Vagina (tissue), 2 donors: ENCODE results near the gene ACVRL1. TPM values are rescaled to one million over a fixed set of nuclear protein-coding genes. Genes with fewer than 3 reads are reported as not detected.

ENCODE experiments used
- DNase-seq, 2 donors: peaks; one replicate each; pipeline ENCODE4 v3.0.0-alpha.2; 2017; ENCODE audit errors: extremely low spot score in 2 of 2
- H3K27ac ChIP-seq: fragments of 200-600 bp; sonication (generic); one replicate; pipeline ENCODE4 v1.5.1; 2019
- H3K27me3 ChIP-seq: fragments of 200-600 bp; sonication (generic); one replicate; pipeline ENCODE4 v1.5.1; 2019
- H3K36me3 ChIP-seq, 2 donors: fragments of 200-600 bp; sonication (generic); one replicate each; pipeline ENCODE4 v1.5.1; 2017 to 2019
- H3K4me1 ChIP-seq: fragments of 200-600 bp; sonication (generic); one replicate; pipeline ENCODE4 v1.5.1; 2019
- H3K4me3 ChIP-seq, 2 donors: fragments of 200-600 bp; sonication (generic); 1 replicate in 1 of 2; 2 replicates in 1 of 2; pipeline ENCODE4 v1.5.1; 2016 to 2019
- H3K9me3 ChIP-seq: fragments of 200-600 bp; sonication (generic); one replicate; pipeline ENCODE4 v1.5.1; 2019
- CTCF ChIP-seq, 3 experiments: fragments of 450-650 bp in 2 of 3; fragments of 200-600 bp in 1 of 3; sonication (generic) in 1 of 3; IDR thresholded peaks; one replicate each; pipeline ENCODE4 v1.5.1; 2017 to 2019; ENCODE audit warnings: antibody characterized with exemption in 3 of 3, mild to moderate bottlenecking in 2 of 3, moderate library complexity in 2 of 3
- POLR2A ChIP-seq, 2 donors: fragments of 450-650 bp; IDR thresholded peaks; one replicate each; pipeline ENCODE4 v1.6.1; 2017; ENCODE audit warnings: antibody characterized with exemption in 2 of 2, mild to moderate bottlenecking in 2 of 2, moderate library complexity in 2 of 2
- POLR2AphosphoS5 ChIP-seq, 2 donors: sonication (generic); formaldehyde crosslinking; IDR thresholded peaks; one replicate each; pipeline ENCODE4 v1.9.0; 2017; ENCODE audit warnings: antibody characterized with exemption in 2 of 2, mild to moderate bottlenecking in 2 of 2, low read depth in 1 of 2; ENCODE audit not compliant: insufficient read depth in 1 of 2
- intact Hi-C: fragments of 100-400 bp; cut with DNase I; formaldehyde crosslinking; loops from one replicate; pipeline ENCODE4 v1.15.1; 2023
- total RNA-seq: library from RNA; depleted of rRNA; stranded (reverse); fragments of >200 nt; gene quantifications from one replicate; pipeline ENCODE4 v1.2.3, GENCODE V29; 2016

ACVRL1 gene
- total RNA-seq, 1 donor from 2014 or later: 115 TPM

GRCh38 chr12:51920046-51920445 is 12.7 kb downstream of the ACVRL1 start:
- Histone ChIP-seq H3K27ac (no peak overlapping the region), H3K27me3 (no peaks in the 10 kb centered on the region), H3K4me3 (no peak overlapping the region), H3K36me3 (peaks cover 0 to 11% of the 10 kb centered on the region in 2 donors), H3K4me1 (peaks cover 31% of the 10 kb centered on the region), H3K9me3 (no peaks in the 10 kb centered on the region)
- TF ChIP-seq POLR2A (IDR thresholded peaks at IDR 0.05) (no peak), CTCF (IDR thresholded peaks at IDR 0.05) (no peak), POLR2AphosphoS5 (IDR thresholded peaks at IDR 0.05; ENCODE audit: insufficient read depth in 1 of 2, low read depth in 1 of 2) (no peak)
- intact Hi-C loops: no loop called here
- no peak for DNase-seq

- H3K27me3 ChIP-seq: no peaks in the 10 kb centered on the region
- H3K9me3 ChIP-seq: no peaks in the 10 kb centered on the region
- peaks cover 0 to 2% of the 10 kb centered on the region in 2 donors for H3K36me3 ChIP-seq
- H3K4me1 ChIP-seq: peaks cover 31% of the 10 kb centered on the region
- no peak for DNase-seq
- peak overlapping the region; percentile 66 for H3K27ac ChIP-seq
- intact Hi-C loops: no loop called here
- TF ChIP-seq POLR2A (IDR thresholded peaks at IDR 0.05): no peak
- TF ChIP-seq CTCF (IDR thresholded peaks at IDR 0.05): no peak
- no peak for TF ChIP-seq POLR2AphosphoS5 (IDR thresholded peaks at IDR 0.05; ENCODE audit: insufficient read depth in 1 of 2, low read depth in 1 of 2)
- H3K4me3 ChIP-seq: no peak overlapping the region
These were observed 13.9 kb downstream of the ACVRL1 start for GRCh38 chr12:51921017-51921725.

- Histone ChIP-seq H3K27me3 (no peaks in the 10 kb centered on the region), H3K4me1 (peaks cover 31% of the 10 kb centered on the region), H3K27ac (peak overlapping the region; percentile 66), H3K4me3 (no peak overlapping the region), H3K36me3 (no peaks in the 10 kb centered on the region), H3K9me3 (no peaks in the 10 kb centered on the region)
- TF ChIP-seq POLR2AphosphoS5 (IDR thresholded peaks at IDR 0.05; ENCODE audit: insufficient read depth in 1 of 2, low read depth in 1 of 2) (no peak), CTCF (IDR thresholded peaks at IDR 0.05) (no peak), POLR2A (IDR thresholded peaks at IDR 0.05) (no peak)
- no peak for DNase-seq
- intact Hi-C loops: no loop called here
These were observed 14.8 kb downstream of the ACVRL1 start for GRCh38 chr12:51922146-51922545.

- Histone ChIP-seq H3K9me3 (no peaks in the 10 kb centered on the region), H3K4me1 (peaks cover 26% of the 10 kb centered on the region), H3K4me3 (peak overlapping the region; percentile 4 to 22), H3K27ac (peak overlapping the region; percentile 66), H3K27me3 (no peaks in the 10 kb centered on the region), H3K36me3 (no peaks in the 10 kb centered on the region)
- TF ChIP-seq POLR2A (IDR thresholded peaks at IDR 0.05): no peak
- TF ChIP-seq POLR2AphosphoS5 (IDR thresholded peaks at IDR 0.05; ENCODE audit: insufficient read depth in 1 of 2, low read depth in 1 of 2): no peak
- TF ChIP-seq CTCF (IDR thresholded peaks at IDR 0.05): no peak
- DNase-seq: no peak
- intact Hi-C loops: no loop called here
These were observed 15.6 kb downstream of the ACVRL1 start for GRCh38 chr12:51922762-51923505.
